Trophoblast cell (in vitro differentiated cells and primary cell): ENCODE results near the gene HDHD2.

Source experiments
- DNase-seq, 2 donors: peaks; one replicate each; pipeline ENCODE4 v3.0.0-alpha.2; 2016
- H2AFZ ChIP-seq: 2 replicates; pipeline ENCODE4 v1.6.1; 2013; ENCODE audit warnings: low read length, moderate library complexity, mild to moderate bottlenecking; ENCODE audit not compliant: insufficient read depth, poor library complexity
- H2AK5ac ChIP-seq: 2 replicates; pipeline ENCODE4 v1.6.1; 2013; ENCODE audit warnings: mild to moderate bottlenecking, low read length
- H2BK120ac ChIP-seq: 2 replicates; pipeline ENCODE4 v1.6.1; 2013; ENCODE audit warnings: low read length, mild to moderate bottlenecking, moderate library complexity; ENCODE audit not compliant: insufficient read depth, poor library complexity
- H2BK12ac ChIP-seq: 2 replicates; pipeline ENCODE4 v1.6.1; 2013; ENCODE audit warnings: mild to moderate bottlenecking, low read length, moderate library complexity
- H2BK5ac ChIP-seq: 2 replicates; pipeline ENCODE4 v1.6.1; 2013; ENCODE audit warnings: low read length, low read depth, moderate library complexity, mild to moderate bottlenecking; ENCODE audit not compliant: poor library complexity
- H3K14ac ChIP-seq: 2 replicates; pipeline ENCODE4 v1.6.1; 2013; ENCODE audit warnings: mild to moderate bottlenecking, low read length
- H3K18ac ChIP-seq: 2 replicates; pipeline ENCODE4 v1.6.1; 2013; ENCODE audit warnings: mild to moderate bottlenecking, low read length
- H3K23ac ChIP-seq: 2 replicates; pipeline ENCODE4 v1.6.1; 2013; ENCODE audit warnings: low read length
- H3K27ac ChIP-seq: 2 replicates; pipeline ENCODE4 v1.5.1; 2013; ENCODE audit warnings: low read depth, mild to moderate bottlenecking, inconsistent platforms, low read length, moderate library complexity
- H3K27me3 ChIP-seq: 2 replicates; pipeline ENCODE4 v1.6.1; 2013; ENCODE audit warnings: inconsistent platforms, mild to moderate bottlenecking, low read length, moderate library complexity; ENCODE audit not compliant: insufficient read depth
- H3K36me3 ChIP-seq, 2 experiments: 1 replicate in 1 of 2; 2 replicates in 1 of 2; pipeline ENCODE4 v1.6.1; 2013; ENCODE audit warnings: low read length in 2 of 2, mild to moderate bottlenecking in 2 of 2, moderate library complexity in 1 of 2; ENCODE audit not compliant: insufficient read depth in 2 of 2, control insufficient read depth in 1 of 2
- H3K4ac ChIP-seq: 2 replicates; pipeline ENCODE4 v1.6.1; 2013; ENCODE audit warnings: low read depth, mild to moderate bottlenecking, low read length, moderate library complexity
- H3K4me1 ChIP-seq, 2 experiments: 1 replicate in 1 of 2; 2 replicates in 1 of 2; pipeline ENCODE4 v1.6.1; 2013; ENCODE audit warnings: low read length in 2 of 2, mild to moderate bottlenecking in 2 of 2, moderate library complexity in 1 of 2; ENCODE audit not compliant: insufficient read depth in 2 of 2, control insufficient read depth in 1 of 2
- H3K4me2 ChIP-seq: 2 replicates; pipeline ENCODE4 v1.6.1; 2013; ENCODE audit warnings: inconsistent platforms, mild to moderate bottlenecking, low read length, moderate library complexity
- H3K4me3 ChIP-seq: 2 replicates; pipeline ENCODE4 v1.5.1; 2013; ENCODE audit warnings: mild to moderate bottlenecking, low read depth, low read length, inconsistent platforms
- H3K79me1 ChIP-seq: one replicate; pipeline ENCODE4 v1.6.1; 2013; ENCODE audit warnings: low read length
- H3K79me2 ChIP-seq: 2 replicates; pipeline ENCODE4 v1.6.1; 2013; ENCODE audit warnings: low read length, mild to moderate bottlenecking; ENCODE audit not compliant: control insufficient read depth, insufficient read depth, poor library complexity
- H3K9ac ChIP-seq: 2 replicates; pipeline ENCODE4 v1.6.1; 2013; ENCODE audit warnings: mild to moderate bottlenecking, low read length
- H3K9me3 ChIP-seq: 2 replicates; pipeline ENCODE4 v1.6.1; 2013; ENCODE audit warnings: low read depth, mild to moderate bottlenecking, control low read depth, inconsistent platforms, low read length; ENCODE audit not compliant: insufficient read depth
- H4K12ac ChIP-seq: 2 replicates; pipeline ENCODE4 v1.6.1; 2013; ENCODE audit warnings: low read depth, mild to moderate bottlenecking, low read length, moderate library complexity
- H4K8ac ChIP-seq: 2 replicates; pipeline ENCODE4 v1.6.1; 2013; ENCODE audit warnings: low read depth, mild to moderate bottlenecking, low read length, moderate library complexity
- H4K91ac ChIP-seq: one replicate; pipeline ENCODE4 v1.6.1; 2013; ENCODE audit warnings: low read depth, mild to moderate bottlenecking, low read length, moderate library complexity
- WGBS: extraction: QIAGEN DNeasy Blood & Tissue Kit; methylation state at CpG from one replicate; pipeline ENCODE4 v1.1.7; 2013; ENCODE audit warnings: missing lambda C conversion rate; ENCODE audit not compliant: insufficient read length, insufficient coverage; ENCODE audit errors: extremely low coverage; 5-methylcytosine and 5-hydroxymethylcytosine counted together

Gene HDHD2

DNA sequence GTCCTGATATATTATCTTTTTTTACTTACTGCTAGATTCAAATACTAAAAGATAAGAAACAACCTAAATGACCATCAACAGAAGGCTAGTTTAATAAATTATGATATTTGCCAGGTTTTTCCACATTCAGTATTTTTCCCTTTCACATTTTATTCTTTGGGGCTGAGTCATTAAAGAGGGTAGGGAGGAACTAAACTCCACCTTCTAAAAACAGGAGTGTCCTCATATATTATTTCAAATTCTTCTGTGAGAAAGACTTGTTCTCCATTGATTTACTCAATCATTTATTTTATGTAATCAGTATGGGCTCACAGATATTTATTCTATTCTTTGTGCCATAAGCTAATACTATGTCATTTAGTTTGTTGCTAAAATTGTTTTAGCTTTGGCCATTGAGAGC is 9.0 kb downstream of the HDHD2 start:
- Histone ChIP-seq H2AK5ac (no peak overlapping the region), H2BK12ac (no peak overlapping the region), H3K9me3 (no peaks in the 10 kb centered on the region), H3K18ac (no peak overlapping the region), H3K23ac (no peak overlapping the region), H3K27me3 (no peaks in the 10 kb centered on the region), H3K4me2 (no peak overlapping the region), H3K4me1 (peaks cover 2 to 5% of the 10 kb centered on the region in 2 experiments), H2BK5ac (no peak overlapping the region), H3K79me1 (no peaks in the 10 kb centered on the region), H3K4ac (no peak overlapping the region), H4K12ac (no peak overlapping the region), H2BK120ac (no peak overlapping the region), H3K36me3 (no peaks in the 10 kb centered on the region), H3K79me2 (no peaks in the 10 kb centered on the region), H3K4me3 (no peak overlapping the region), H4K8ac (no peak overlapping the region), H3K14ac (no peak overlapping the region), H4K91ac (no peak overlapping the region), H3K9ac (no peak overlapping the region), H3K27ac (no peak overlapping the region), H2AFZ (no peak overlapping the region)
- DNase-seq: no peak

DNA sequence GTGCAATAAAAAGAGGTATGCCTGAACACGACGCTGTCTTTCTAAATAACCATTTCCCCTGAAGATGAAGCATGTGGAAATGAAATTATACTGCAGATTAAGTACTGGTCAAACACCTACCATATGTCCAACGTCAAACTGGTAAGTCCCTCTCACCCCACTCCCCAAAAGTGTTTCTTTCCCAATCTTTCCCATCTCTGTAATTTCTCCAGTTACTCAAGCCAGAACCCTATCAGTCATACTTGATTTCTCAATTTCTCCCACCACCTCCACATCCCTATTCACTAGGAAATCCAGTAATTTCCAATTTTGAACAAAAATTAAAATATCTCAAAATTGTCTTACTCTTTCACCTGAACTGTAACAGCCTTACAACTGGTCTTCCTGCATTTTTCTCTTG is 29.2 kb downstream of the HDHD2 start:
- Histone ChIP-seq H2AFZ (no peak overlapping the region), H3K23ac (no peak overlapping the region), H4K91ac (no peak overlapping the region), H3K4me1 (no peaks in the 10 kb centered on the region), H3K9ac (no peak overlapping the region), H3K14ac (no peak overlapping the region), H4K12ac (no peak overlapping the region), H3K4ac (no peak overlapping the region), H3K79me2 (no peaks in the 10 kb centered on the region), H3K9me3 (no peaks in the 10 kb centered on the region), H2BK5ac (no peak overlapping the region), H3K79me1 (no peaks in the 10 kb centered on the region), H3K18ac (no peak overlapping the region), H3K36me3 (peaks cover 0 to 4% of the 10 kb centered on the region in 2 experiments), H3K4me3 (no peak overlapping the region), H4K8ac (no peak overlapping the region), H3K4me2 (no peak overlapping the region), H3K27me3 (no peaks in the 10 kb centered on the region), H2AK5ac (no peak overlapping the region), H2BK12ac (no peak overlapping the region), H2BK120ac (no peak overlapping the region), H3K27ac (no peak overlapping the region)
- no peak for DNase-seq
- WGBS: no CpG with 5 or more reads among the region's 3 CpGs

DNA sequence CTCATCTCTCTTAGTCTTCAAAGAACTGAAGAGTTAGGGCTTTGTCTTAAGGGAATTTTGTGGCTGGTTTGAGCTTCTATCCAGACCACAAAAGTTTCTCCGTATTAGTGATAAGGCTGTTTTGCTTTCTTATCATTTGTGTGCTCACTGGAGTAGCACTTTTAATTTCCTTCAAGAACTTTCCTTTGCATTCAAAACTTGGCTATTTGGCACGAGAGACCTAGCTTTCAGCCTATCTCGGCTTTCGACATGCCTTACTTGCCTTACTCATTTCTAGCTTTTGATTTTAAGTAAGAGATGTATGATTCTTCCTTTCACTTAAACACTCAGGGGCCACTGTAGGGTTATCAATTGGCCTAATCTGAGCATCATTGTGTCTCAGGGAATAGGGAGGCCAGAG is 29.9 kb downstream of the HDHD2 start:
- no peak overlapping the region for H3K9ac ChIP-seq
- H3K79me1 ChIP-seq: no peaks in the 10 kb centered on the region
- H3K27ac ChIP-seq: no peak overlapping the region
- H2BK120ac ChIP-seq: no peak overlapping the region
- peaks cover 0 to 4% of the 10 kb centered on the region in 2 experiments for H3K36me3 ChIP-seq
- no peak for DNase-seq
- no peak overlapping the region for H4K12ac ChIP-seq
- no peak overlapping the region for H3K23ac ChIP-seq
- no peaks in the 10 kb centered on the region for H3K9me3 ChIP-seq
- H2BK12ac ChIP-seq: no peak overlapping the region
- H3K79me2 ChIP-seq: no peaks in the 10 kb centered on the region
- no CpG with 5 or more reads among the region's 4 CpGs for WGBS
- no peak overlapping the region for H2BK5ac ChIP-seq
- H4K91ac ChIP-seq: no peak overlapping the region
- H3K18ac ChIP-seq: no peak overlapping the region
- no peaks in the 10 kb centered on the region for H3K4me1 ChIP-seq
- H3K27me3 ChIP-seq: no peaks in the 10 kb centered on the region
- H2AFZ ChIP-seq: no peak overlapping the region
- H3K14ac ChIP-seq: no peak overlapping the region
- no peak overlapping the region for H3K4me2 ChIP-seq
- no peak overlapping the region for H3K4ac ChIP-seq
- H3K4me3 ChIP-seq: no peak overlapping the region
- H2AK5ac ChIP-seq: no peak overlapping the region
- no peak overlapping the region for H4K8ac ChIP-seq

DNA sequence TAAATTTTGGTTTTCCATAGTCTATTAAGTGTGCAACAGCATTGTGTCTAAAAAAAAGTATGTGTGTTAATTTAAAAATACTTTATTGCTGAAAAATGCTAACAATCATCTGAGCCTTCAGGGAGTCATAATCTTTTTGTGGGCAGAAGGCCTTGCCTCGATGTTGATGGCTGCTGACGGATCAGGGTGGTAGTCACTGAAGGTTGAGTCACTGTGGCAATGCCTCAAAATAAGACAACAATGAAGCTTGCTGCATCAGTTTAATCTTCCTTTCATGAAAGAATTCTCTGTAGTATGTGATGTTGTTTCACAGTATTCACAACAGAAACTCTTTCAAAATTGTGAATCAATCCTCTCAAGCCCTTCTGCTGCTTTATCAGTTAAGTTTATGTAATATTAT is 31.3 kb downstream of the HDHD2 start:
- Histone ChIP-seq H3K23ac (no peak overlapping the region), H4K8ac (no peak overlapping the region), H2BK12ac (no peak overlapping the region), H3K79me1 (no peaks in the 10 kb centered on the region), H2AK5ac (no peak overlapping the region), H3K9ac (no peak overlapping the region), H3K9me3 (no peaks in the 10 kb centered on the region), H3K79me2 (no peaks in the 10 kb centered on the region), H3K4me1 (no peaks in the 10 kb centered on the region), H2BK120ac (no peak overlapping the region), H3K27me3 (no peaks in the 10 kb centered on the region), H3K4ac (no peak overlapping the region), H4K12ac (no peak overlapping the region), H3K4me3 (no peak overlapping the region), H3K36me3 (peaks cover 2 to 8% of the 10 kb centered on the region in 2 experiments), H2BK5ac (no peak overlapping the region), H3K4me2 (no peak overlapping the region), H3K14ac (no peak overlapping the region), H2AFZ (no peak overlapping the region), H3K27ac (no peak overlapping the region), H4K91ac (no peak overlapping the region), H3K18ac (no peak overlapping the region)
- no peak for DNase-seq
- no CpG with 5 or more reads among the region's 2 CpGs for WGBS
